NB4 (cell line): ENCODE results near the gene NAT16.

Experiments
- POLR2A ChIP-seq: IDR thresholded peaks from 2 replicates; pipeline ENCODE4 v1.6.1; 2011; ENCODE audit warnings: mild to moderate bottlenecking; ENCODE audit not compliant: insufficient read length; ENCODE audit errors: extremely low read depth
- TF ChIP-seq, protein P1 (sequence below): IDR thresholded peaks from one replicate; pipeline ENCODE4 v1.5.1; 2012; ENCODE audit warnings: low read depth, low read length

DNA sequence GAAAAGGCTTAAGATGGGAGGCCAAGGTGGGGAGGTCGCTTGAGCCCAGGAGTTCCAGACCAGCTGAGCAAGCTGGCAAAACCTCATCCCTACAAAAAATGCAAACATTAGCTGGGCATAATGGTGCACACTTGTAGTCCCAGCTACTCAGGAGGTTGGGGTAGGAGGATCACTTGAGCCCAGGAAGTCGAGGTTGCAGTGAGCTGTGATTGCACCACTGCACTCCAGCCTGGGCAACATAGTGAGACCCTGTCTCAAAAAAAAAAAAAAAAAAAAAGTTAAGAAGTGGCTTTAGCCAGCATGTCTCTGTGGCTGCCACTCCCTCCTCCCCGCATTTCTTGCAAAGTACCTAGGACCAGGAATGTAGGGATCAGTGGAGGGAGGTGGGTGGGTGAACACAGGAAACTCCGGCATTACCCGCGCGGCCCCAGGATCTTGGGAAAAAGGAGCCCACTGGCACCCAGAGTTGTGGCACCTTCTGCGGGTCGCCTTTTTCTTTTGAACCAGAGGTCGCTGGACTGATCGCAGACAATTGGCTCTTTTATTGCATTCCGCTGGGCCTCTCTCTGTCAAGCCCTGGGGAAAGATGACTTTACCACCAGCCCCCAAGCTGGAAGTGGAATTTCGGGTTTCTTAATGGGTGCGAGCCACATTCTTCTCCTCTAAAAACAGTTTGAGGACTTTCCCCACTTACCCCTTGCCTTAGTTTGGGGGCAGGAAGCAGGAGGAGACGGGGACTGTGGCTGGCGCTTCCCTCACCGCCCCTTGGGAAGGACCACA is 18.2 kb downstream of the NAT16 start:
- TF ChIP-seq, protein P1, sequence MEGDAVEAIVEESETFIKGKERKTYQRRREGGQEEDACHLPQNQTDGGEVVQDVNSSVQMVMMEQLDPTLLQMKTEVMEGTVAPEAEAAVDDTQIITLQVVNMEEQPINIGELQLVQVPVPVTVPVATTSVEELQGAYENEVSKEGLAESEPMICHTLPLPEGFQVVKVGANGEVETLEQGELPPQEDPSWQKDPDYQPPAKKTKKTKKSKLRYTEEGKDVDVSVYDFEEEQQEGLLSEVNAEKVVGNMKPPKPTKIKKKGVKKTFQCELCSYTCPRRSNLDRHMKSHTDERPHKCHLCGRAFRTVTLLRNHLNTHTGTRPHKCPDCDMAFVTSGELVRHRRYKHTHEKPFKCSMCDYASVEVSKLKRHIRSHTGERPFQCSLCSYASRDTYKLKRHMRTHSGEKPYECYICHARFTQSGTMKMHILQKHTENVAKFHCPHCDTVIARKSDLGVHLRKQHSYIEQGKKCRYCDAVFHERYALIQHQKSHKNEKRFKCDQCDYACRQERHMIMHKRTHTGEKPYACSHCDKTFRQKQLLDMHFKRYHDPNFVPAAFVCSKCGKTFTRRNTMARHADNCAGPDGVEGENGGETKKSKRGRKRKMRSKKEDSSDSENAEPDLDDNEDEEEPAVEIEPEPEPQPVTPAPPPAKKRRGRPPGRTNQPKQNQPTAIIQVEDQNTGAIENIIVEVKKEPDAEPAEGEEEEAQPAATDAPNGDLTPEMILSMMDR, result no peak
- TF ChIP-seq POLR2A, result no peak
